MCF 10A (cell line): ENCODE results near the gene TANC1. TPM values are rescaled to one million over a fixed set of nuclear protein-coding genes. Genes with fewer than 3 reads are reported as not detected.

Experiments used
- BruUV-seq: library from RNA; stranded (reverse); fragments of 400-500 nt; replicated peaks from 2 replicates; lab custom pipeline; 2021; lab: Mats Ljungman, UMichigan
- CTCF ChIA-PET: fragments of 300-600 bp; sonication (Branson Sonifier 250); formaldehyde crosslinking; extraction: SDS; loops from one replicate; lab custom pipeline; 2021; ENCODE audit warnings: antibody characterized with exemption, inconsistent platforms; lab: Yijun Ruan, JAX
- POLR2A ChIA-PET: fragments of 300-600, 350-650 bp; sonication (Branson Sonifier 250); formaldehyde crosslinking; extraction: SDS; loops from one replicate; lab custom pipeline; 2020; ENCODE audit warnings: antibody characterized with exemption, inconsistent platforms; lab: Yijun Ruan, JAX
- DNase-seq: peaks from one replicate; pipeline ENCODE4 v3.0.0-alpha.2; 2018; ENCODE audit not compliant: unreplicated experiment
- H3K27ac Mint-ChIP-seq: one replicate; pipeline ENCODE4 v1.8.0; 2022; ENCODE audit warnings: mild to moderate bottlenecking, low read depth, mixed read lengths; ENCODE audit not compliant: unreplicated experiment
- H3K27me3 Mint-ChIP-seq: one replicate; pipeline ENCODE4 v1.8.0; 2022; ENCODE audit warnings: mixed read lengths; ENCODE audit not compliant: insufficient read depth, unreplicated experiment
- H3K36me3 Mint-ChIP-seq: one replicate; pipeline ENCODE4 v1.8.0; 2022; ENCODE audit warnings: mild to moderate bottlenecking, moderate library complexity, mixed read lengths; ENCODE audit not compliant: insufficient read depth, unreplicated experiment
- H3K4me1 Mint-ChIP-seq: one replicate; pipeline ENCODE4 v1.8.0; 2022; ENCODE audit warnings: mixed read lengths; ENCODE audit not compliant: insufficient read depth, unreplicated experiment
- H3K4me3 Mint-ChIP-seq: one replicate; pipeline ENCODE4 v1.8.0; 2022; ENCODE audit warnings: mild to moderate bottlenecking, moderate library complexity, mixed read lengths; ENCODE audit not compliant: unreplicated experiment
- H3K9me3 Mint-ChIP-seq: one replicate; pipeline ENCODE4 v1.8.0; 2022; ENCODE audit warnings: mixed read lengths; ENCODE audit not compliant: unreplicated experiment
- CTCF ChIP-seq: fragments of 200-600 bp; IDR thresholded peaks from one replicate; pipeline ENCODE4 v1.8.0; 2022; ENCODE audit warnings: antibody characterized with exemption, mild to moderate bottlenecking; ENCODE audit not compliant: unreplicated experiment
- intact Hi-C: fragments of 100-400 bp; cut with micrococcal nuclease; formaldehyde crosslinking; loops from 2 replicates; pipeline ENCODE4 v1.14.1; 2022
- total RNA-seq: library from RNA; stranded (reverse); gene quantifications from 2 replicates; pipeline ENCODE4 v1.2.3, GENCODE V29; 2022

TANC1 gene
- total RNA-seq, 1 experiment from 2014 or later, result 35.3 TPM

- BruUV-seq, result no TSS peak
- Mint-ChIP-seq H3K36me3 (peaks cover 16% of the 10 kb centered on the region), H3K9me3 (no peaks in the 10 kb centered on the region)
Measured at GRCh38 chr2:159042115-159042850, 73.8 kb downstream of the TANC1 start.

GRCh38 chr2:159043710-159044109 is 75.3 kb downstream of the TANC1 start:
- BruUV-seq, result no TSS peak
- Mint-ChIP-seq H3K36me3 (peaks cover 16% of the 10 kb centered on the region), H3K27ac (no peak overlapping the region), H3K4me3 (no peak overlapping the region), H3K9me3 (no peaks in the 10 kb centered on the region), H3K4me1 (peaks cover 63% of the 10 kb centered on the region), H3K27me3 (no peaks in the 10 kb centered on the region)
- intact Hi-C loops, result no loop called here
- no peak for DNase-seq
- ChIA-PET CTCF (interaction anchor here (1.4 to 10.2 kb wide), 5 partner anchors 9 to 75 kb away, joined by 4 to 196 read pairs (median 6); no protein-coding TSS in a partner anchor), POLR2A (interaction anchor here (0.6 to 4.2 kb wide), 4 partner anchors 48 to 74 kb away, joined by 3 to 24 read pairs (median 7); partner anchors contain the start of gene TANC1)
- no peak for TF ChIP-seq CTCF

More at GRCh38 chr2:159042115-159042850, 73.8 kb downstream of the TANC1 start:
- Mint-ChIP-seq H3K27ac (peak overlapping the region; percentile 85), H3K4me1 (peaks cover 52% of the 10 kb centered on the region), H3K27me3 (no peaks in the 10 kb centered on the region), H3K4me3 (peak overlapping the region; percentile 30)
- peak; percentile 78 for DNase-seq
- CTCF ChIA-PET, result interaction anchor here (0.6 to 10.2 kb wide), 7 partner anchors 9 to 1008 kb away, joined by 3 to 196 read pairs (median 3); no protein-coding TSS in a partner anchor
- intact Hi-C loops, result no loop called here
- POLR2A ChIA-PET, result interaction anchor here (0.7 to 4.2 kb wide), 13 partner anchors 8 to 151 kb away, joined by 3 to 24 read pairs (median 4); no protein-coding TSS in a partner anchor
- TF ChIP-seq CTCF, result no peak

- H3K4me1 Mint-ChIP-seq, result peaks cover 63% of the 10 kb centered on the region
- TF ChIP-seq CTCF, result no peak
- H3K4me3 Mint-ChIP-seq, result peak overlapping the region; percentile 59
- no TSS peak for BruUV-seq
- intact Hi-C loops, result no loop called here
- peaks cover 21% of the 10 kb centered on the region for H3K36me3 Mint-ChIP-seq
- H3K9me3 Mint-ChIP-seq, result no peaks in the 10 kb centered on the region
- peak; percentile 72 for DNase-seq
- H3K27ac Mint-ChIP-seq, result peak overlapping the region; percentile 77
- no peaks in the 10 kb centered on the region for H3K27me3 Mint-ChIP-seq
- CTCF ChIA-PET, result interaction anchor here (0.8 to 2.7 kb wide), 9 partner anchors 10 to 190 kb away, joined by 3 to 20 read pairs (median 4); no protein-coding TSS in a partner anchor
- POLR2A ChIA-PET, result interaction anchor here (0.6 to 4.2 kb wide), 28 partner anchors 10 to 294 kb away, joined by 3 to 24 read pairs (median 4); partner anchors contain the start of genes TANC1 and WDSUB1
Measured at GRCh38 chr2:159044804-159045286, 76.4 kb downstream of the TANC1 start.
